Measurements from ENCODE around the gene KCNH6.

The KCNH6 gene

DNA sequence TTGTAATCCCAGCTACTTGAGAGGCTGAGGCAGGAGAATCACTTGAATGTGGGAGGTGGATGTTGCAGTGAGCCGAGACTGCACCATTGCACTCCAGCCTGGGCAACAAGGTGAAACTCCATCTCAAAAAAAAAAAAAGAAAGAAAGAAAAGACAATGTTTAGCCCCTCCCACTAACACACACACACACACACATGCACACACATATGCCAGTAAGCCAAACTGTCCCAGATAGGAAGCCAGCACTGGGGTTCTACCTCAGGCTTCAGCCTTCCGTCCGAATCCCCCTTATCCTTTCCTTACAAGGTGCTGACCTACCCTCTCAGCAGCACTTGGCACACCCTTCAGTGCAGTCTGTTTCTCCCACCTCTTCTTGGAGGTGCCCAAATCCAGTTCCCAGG lies 8.7 kb upstream of the KCNH6 start:
- ChIA-PET POLR2A (ENCODE audit: low non-redundant PET) (no interaction called here), CTCF (interaction anchor here (1.2 kb wide), 1 partner anchor 14 kb away, joined by 3 read pairs; no protein-coding TSS in a partner anchor)
- no peak overlapping the region for H3K27ac ChIP-seq
- no peak for DNase-seq (ENCODE audit: low spot score)
- TF ChIP-seq CTCF (conservative IDR thresholded peaks at IDR 0.05; ENCODE audit: low read depth), result no peak

GRCh38 chr17:63514974-63515373 lies 8.2 kb upstream of the KCNH6 start:
- POLR2A ChIA-PET (ENCODE audit: low non-redundant PET), result no interaction called here
- CTCF ChIA-PET, result interaction anchor here (1.2 kb wide), 1 partner anchor 14 kb away, joined by 3 read pairs; no protein-coding TSS in a partner anchor
- TF ChIP-seq CTCF (conservative IDR thresholded peaks at IDR 0.05; ENCODE audit: low read depth), result no peak
- no peak overlapping the region for H3K27ac ChIP-seq
- DNase-seq (ENCODE audit: low spot score), result no peak

GRCh38 chr17:63515426-63515825 lies 7.7 kb upstream of the KCNH6 start:
- no peak overlapping the region for H3K27ac ChIP-seq
- ChIA-PET POLR2A (ENCODE audit: low non-redundant PET) (no interaction called here), CTCF (no interaction called here)
- no peak for TF ChIP-seq CTCF (conservative IDR thresholded peaks at IDR 0.05; ENCODE audit: low read depth)
- no peak for DNase-seq (ENCODE audit: low spot score)

DNA sequence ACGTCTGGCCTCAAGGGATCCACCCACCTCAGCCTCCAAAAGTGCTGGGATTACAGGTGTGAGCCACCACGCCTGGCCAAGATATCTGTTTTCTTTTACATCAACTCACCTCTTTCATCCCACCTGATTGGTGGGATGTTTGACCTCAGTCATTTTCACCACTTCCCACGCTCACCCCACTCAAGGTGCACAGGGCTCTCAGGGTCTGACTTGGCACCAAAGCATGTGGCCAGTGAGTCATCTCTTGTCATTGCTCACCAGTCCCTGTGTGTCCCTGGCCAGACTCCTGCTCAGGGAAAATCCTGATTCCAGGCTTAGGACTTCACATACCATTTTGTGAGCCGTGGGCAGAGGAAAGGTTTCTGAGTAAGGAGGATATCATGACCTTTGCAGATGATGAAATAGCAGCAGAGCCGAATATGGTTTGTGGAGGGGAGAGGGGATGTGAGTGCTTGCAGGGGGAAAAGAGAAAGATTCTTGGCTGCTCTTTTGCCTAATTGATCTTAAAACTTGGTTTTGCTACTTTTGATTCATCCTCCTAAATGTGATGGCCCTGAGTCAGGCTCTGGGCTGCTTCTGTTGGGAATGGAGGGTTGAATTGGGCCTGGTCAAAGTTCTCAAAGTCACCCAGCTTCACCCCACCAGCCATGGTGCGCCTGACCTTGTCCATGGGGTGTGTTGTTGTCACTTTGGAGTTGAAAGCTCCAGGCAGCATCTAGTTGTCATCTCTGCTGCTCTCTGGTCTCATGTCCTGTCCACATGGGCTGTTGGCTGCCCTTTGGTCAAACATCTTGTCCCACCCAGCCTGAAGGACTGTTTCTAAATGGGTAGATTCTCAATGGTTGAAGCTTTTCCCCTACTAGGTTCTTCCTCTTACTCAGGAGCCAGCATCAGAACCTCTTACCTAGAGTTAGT lies 6.0 kb upstream of the KCNH6 start:
- ChIA-PET CTCF (no interaction called here), POLR2A (ENCODE audit: low non-redundant PET) (no interaction called here)
- peak; percentile 22 for DNase-seq (ENCODE audit: low spot score)
- TF ChIP-seq CTCF (conservative IDR thresholded peaks at IDR 0.05; ENCODE audit: low read depth), result no peak
- H3K27ac ChIP-seq, result no peak overlapping the region

DNA sequence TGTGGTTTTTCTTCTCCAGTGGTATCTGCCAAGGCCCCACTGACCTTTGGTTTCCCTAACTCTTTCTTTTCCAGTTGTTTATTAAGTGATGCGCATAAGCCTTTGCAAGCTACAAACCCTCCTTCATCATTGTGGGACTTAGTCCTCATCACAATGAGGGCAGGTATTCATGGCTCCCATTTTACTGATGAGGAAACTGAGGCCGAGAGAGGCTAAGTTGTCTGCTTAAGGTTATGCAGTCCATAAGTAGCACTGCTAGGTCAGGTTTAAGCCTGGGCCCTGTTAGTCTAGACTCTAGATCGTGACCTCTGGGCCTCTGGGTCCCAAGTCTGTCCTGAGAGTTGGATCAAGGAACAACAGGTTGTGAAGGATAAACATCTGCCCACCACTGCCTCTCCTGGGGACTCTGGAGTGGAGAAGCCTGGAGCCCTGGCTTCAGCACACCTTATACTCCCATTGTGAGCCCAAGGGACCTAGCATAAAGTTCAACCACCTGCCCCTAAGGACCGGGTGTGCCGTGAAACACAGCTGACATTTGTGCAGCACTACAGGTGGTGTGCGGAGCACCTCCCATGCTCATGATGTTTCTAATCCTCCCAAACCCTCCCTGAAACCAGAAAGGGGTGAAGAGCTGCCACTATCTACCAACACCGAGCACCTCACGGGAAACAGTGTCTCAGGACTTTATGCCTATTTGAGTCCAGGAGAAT lies 5.2 kb upstream of the KCNH6 start:
- no peak overlapping the region for H3K27ac ChIP-seq
- TF ChIP-seq CTCF (conservative IDR thresholded peaks at IDR 0.05; ENCODE audit: low read depth), result no peak
- ChIA-PET POLR2A (ENCODE audit: low non-redundant PET) (no interaction called here), CTCF (interaction anchor here (0.7 to 1.0 kb wide), 2 partner anchors 53 to 95 kb away, joined by 3 read pairs; no protein-coding TSS in a partner anchor)
- no peak for DNase-seq (ENCODE audit: low spot score)

GRCh38 chr17:63519116-63519881 lies 3.9 kb upstream of the KCNH6 start:
- no peak for DNase-seq (ENCODE audit: low spot score)
- H3K27ac ChIP-seq, result no peak overlapping the region
- ChIA-PET POLR2A (ENCODE audit: low non-redundant PET) (no interaction called here), CTCF (interaction anchor here (1.0 kb wide), 1 partner anchor 93 kb away, joined by 3 read pairs; no protein-coding TSS in a partner anchor)
- TF ChIP-seq CTCF (conservative IDR thresholded peaks at IDR 0.05; ENCODE audit: low read depth), result no peak
